RPMI8226 (cell line): ENCODE measurements around the gene ZMAT3.

Experiments used
- DNase-seq: peaks from one replicate; pipeline ENCODE4 v3.0.0-alpha.2; 2015

Gene ZMAT3

DNA sequence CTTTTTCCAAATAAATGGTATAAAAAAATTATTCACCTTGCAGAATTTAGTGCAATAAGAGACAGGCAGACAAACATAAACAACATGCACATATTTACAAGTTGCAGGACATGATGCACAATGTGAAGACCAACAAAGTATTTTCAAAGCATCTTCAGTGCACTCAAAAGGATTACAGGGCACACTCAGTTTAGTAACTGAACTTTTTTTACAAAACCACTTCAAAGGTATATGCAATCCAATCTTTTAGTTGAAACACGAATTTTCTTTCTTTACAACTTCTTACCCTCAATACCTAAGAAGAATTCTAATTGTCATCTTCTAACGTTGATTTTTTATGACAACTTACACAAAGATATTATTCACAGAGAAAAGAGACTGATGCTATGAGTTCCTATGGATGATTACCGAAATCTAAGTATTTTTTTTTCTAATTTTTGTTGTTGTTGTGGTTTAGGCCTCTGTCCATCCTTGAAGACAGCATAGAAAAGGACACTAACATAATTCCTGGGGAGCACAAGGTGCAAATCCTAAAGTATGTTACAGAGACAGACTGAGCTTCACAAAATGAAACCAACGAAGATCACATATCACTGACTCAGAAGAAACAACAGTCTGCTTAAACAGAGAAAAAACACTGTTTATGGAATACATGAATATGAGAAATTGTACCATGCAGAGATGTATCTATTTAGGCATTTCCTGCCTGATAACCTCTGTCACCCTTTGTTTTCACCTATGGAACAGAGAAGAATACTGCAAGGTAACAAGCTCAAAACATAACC, 50.3 kb downstream of the ZMAT3 start:
- no peak for DNase-seq

DNA sequence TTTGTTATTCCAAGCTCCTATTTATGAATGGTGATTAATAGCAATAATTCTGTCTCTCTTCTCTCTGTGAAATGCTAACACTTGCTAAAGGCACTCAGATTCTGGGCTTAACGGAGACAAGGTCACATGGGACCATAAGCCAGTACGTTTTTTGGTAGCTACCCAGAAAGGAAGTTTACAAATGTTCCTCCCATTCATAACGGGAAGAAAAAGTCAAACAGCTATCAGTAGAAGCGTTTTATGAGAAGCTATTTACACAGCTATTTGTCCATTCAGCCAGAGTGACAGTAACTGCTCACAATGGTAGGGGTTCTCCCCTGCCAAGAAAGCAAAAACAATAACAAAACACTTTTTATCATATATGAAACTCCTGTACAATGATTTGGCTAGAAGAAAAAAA, 51.5 kb downstream of the ZMAT3 start:
- DNase-seq = no peak

DNA sequence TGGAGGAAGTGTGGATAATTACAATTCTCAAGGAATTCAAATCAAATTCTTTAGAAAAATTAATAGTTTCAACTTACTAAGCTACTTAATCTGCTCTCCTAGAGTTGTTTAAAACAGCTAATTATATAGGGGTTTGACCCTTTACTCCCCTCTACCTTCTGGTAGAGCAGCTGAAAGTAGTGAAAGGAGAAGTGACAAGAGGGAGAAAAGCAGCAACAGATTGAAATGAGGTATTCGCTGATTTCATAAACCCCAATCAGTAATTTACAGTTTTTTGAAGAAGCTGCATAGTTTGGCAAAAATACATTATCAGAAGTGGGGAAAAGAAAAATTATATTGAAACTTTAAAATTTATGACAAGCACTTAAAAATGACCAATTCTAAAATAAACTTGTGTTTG, 52.8 kb downstream of the ZMAT3 start:
- no peak for DNase-seq

DNA sequence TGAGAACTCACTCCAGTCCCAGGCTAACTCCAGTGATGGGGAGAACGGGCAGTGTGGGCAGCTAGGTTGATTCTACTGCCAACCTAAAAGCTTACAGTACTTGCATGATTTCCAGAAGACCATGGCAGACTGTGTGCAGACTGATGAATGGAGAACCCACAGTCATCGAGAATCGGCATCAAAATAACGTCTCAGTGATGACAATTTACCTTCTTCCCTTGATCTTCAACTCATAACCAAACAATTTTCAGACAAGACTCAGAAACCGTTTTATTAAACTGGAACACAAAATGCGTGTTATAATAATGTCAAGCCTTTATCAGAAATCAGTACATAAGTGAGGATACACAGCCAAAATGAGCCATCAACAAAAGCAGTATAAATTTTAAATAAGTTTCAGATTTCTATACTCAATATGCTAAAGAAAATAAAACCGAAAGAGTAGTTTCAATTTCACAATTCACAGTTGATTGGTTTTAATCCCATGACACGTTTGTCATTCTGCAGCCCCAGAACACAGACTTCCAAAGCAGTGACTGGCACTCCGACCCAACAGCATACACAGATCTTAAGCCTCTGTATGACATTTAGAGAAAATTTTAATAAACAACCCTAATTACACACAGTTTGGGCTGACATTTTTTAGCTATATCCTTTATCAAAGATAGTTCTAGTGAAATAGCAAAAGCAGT, 54.5 kb downstream of the ZMAT3 start:
- no peak for DNase-seq

DNA sequence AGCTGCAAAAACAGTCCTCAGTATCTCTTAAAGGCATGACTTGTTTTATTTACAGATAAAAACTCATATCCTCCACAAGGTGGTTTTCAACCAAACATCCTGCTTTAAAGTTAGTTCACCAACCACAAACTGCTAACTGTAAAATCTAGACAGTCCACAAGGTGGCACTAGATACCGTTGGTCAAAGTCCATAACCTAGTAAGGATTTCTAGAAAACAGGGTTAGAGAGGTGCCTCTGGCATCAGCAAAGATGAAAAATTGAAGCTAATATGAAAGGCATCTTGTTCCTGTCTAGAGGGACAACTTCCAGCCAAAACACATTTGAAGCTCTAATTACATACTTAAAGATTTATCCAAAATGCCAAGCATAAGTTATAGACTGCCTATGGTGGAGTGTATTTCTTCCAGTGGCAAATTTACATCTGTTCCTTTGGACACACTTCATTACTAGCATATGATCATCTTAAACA, 56.0 kb downstream of the ZMAT3 start:
- DNase-seq = peak; percentile 90

DNA sequence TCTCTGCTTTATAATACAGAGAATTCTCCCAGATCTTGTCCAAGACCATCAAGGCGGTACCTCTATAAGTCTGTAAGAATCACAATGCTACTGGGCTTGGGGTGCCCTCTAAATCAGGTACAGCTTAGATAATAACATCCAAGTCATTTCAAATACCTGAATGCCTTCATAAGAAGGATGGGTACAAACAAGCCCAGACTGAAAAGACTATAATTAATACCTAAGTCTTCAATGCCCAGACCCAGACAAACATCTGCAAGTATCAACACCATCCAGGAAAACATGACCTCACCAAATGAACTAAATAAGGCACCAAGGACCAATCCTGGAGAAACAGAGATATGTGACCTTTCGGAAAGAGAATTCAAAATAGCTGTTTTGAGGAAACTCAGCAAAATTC, 65.9 kb downstream of the ZMAT3 start:
- no peak for DNase-seq

DNA sequence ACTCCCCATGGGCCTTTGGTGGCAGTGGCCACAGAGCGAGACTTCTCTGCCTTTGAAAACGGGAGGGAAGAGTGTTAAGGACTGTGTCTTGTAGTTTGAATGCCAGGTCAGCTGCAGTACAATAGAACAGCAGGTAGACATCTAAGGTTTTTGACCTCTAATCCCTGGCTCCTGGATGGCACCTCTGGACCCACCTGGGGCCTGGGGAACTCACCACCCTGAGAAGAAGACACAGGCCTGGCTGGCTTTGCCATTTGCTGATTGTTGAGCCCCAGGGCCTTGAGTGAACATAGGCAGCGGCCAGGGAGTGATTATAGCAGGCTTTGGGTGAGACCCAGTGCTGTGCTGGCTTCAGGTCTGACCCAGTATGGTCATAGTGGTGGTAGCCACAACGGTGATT, 66.4 kb downstream of the ZMAT3 start:
- no peak for DNase-seq

DNA sequence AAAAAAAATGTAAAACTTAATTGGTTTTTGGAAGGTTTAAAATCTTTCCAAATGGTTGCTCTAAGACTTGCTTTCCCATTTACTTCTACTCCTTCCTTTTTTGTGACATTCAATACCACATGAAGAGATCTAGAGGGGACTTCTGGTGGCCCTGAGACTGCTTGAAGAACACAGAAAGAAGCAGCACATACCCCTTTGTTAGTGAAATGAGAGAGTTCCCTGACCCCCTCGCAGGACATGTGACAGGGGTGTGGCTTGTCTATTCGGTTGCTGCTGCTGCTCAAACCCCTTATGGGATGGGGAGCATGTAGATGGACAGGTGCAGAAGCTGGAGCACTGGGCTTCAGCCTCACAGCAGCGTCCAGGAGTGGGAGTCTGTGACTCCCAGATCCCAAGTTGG, 71.0 kb downstream of the ZMAT3 start:
- no peak for DNase-seq

DNA sequence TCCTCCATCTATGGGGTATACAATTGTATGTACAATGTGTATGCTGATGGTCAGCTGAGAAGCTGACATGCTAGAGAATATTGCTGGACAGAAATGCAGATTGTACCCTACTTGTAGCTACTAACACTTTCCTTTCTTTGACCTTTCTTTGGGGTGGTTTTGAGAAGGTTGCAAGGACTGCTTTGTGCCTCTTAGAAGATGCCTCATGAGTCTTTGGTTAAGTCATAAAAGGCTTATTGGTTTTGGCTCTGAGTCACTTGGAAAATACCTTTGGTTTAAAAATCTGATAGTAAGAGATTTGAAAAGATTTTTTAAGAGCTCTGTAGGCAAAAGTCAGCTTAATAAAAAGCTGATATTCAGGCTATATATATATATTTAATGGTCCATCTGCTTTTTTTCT, 71.5 kb downstream of the ZMAT3 start:
- no peak for DNase-seq

DNA sequence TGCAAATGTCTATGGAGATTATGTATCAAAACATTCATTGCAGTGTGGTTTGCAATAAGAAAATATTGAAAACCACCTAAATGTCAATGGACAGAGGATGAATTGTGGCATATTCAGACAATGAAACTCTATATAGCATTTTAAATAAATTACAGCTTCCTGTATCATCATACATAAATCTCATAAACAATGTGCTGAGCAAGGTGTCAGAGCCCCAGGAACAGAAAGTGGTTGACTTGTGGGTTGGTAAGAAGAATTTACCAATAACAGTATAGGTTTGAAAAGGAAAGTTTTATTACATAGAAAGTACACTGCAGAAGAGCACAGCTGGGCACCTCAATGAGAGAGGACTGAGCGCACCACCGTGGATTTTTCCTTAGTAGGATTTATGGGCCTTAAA, 75.2 kb downstream of the ZMAT3 start:
- no peak for DNase-seq

DNA sequence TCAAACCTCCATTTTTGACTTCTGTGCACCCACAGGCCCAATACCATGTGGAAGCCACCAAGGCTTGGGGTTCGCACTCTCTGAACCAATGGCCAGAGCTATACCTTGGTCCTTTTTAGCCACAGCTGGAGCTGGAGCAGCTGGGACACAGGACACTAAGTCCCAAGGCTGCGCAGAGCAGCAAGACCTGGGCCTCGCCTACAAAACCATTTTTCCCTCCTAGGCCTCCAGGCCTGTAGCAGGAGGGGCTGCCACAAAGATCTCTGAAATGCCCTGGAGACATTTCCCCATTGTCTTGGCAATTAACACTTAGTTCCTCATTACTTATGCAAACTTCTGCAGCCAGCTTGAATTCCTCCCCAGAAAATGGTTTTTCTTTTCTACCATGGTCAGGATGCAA, 81.3 kb downstream of the ZMAT3 start:
- DNase-seq = no peak

DNA sequence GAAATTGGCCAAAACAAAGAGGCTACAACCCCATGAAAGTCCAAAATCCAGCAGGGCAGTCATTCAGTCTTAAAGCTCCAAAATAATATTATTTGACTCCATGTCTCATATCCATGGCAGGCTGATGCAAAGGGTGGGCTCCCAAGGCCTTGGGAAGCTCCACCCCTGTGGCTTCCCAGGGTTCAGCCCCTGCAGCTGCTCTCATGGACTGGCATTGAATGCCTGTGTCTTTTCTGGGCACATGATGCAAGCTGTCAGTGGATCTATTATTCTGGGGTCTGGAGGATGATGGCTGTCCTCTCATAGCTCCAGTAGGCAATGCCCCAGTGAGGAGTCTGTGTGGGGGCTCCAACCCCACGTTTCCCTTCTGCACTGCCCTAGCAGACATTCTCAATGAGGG, 81.8 kb downstream of the ZMAT3 start:
- no peak for DNase-seq

DNA sequence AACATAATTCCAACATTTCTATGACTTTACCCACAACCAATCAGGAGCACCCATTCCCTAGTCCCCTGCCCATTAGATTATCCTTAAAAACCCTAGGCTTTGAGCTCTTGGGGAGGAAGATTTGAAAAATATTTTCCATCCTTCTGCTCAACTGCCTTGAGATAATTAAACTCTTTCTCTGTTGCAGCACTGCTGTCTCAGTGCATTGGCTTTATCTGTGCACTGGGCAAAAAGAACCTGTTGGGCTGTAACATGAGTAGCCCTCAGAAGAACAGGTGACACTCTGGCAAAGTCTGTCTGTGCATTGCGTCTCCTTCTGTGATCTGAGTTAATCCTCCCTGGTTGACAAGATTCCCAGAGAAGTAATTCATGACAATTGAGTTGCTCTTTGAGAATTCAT, 83.9 kb downstream of the ZMAT3 start:
- no peak for DNase-seq

DNA sequence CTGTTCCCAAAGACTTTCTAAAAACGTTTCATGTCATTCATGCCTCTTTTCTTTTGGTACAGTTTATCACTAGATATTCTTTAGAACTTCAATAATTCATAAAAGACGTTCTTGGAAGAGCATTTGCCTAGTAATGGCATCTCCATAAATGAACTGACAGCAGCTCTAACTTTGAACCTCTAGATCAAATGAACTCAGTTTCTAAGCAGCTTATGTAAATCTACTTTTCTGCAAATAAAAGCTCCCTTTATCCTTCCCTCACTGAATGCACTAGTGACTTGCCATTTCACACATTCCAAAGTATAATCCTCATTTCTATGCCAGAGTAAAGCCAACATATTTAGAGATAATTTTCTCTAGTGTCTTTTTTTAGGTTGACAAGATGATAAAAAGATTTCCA, 85.2 kb downstream of the ZMAT3 start:
- DNase-seq = no peak

DNA sequence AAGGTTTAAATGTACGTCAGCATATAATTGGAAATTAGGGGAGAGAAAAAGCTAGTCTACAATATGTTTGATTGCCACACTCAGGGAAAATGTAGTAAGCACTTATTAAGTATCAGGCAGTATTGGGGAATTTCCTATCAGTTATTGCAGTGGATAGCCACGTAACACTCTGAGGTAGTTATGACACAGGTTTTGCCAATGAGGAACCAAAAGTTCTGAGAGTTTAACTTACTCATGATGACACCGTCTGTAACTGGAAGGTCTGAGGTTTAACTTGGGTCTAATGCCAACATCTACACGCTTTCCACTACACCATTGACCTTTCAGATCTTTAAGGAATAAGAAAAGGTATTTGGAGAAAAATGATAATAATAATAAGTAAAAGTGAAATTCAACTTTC, 89.5 kb downstream of the ZMAT3 start:
- no peak for DNase-seq

DNA sequence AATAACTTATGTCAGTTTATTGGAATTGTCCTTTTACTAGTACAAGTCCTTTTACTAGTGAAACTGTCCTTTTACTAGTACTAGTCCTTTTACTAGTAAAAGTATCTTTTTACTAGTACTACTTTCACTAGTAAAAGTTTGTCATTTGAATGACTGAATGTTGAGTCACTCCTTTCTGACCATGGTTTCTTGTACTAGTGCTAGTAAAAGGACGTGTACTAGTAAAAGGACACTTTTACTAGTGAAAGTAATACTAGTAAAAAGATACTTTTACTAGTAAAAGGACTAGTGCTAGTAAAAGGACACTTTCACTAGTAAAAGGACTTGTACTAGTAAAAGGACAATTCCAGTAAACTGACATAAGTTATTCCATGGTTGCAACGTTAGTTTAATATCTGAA, 96.3 kb downstream of the ZMAT3 start:
- DNase-seq = no peak

DNA sequence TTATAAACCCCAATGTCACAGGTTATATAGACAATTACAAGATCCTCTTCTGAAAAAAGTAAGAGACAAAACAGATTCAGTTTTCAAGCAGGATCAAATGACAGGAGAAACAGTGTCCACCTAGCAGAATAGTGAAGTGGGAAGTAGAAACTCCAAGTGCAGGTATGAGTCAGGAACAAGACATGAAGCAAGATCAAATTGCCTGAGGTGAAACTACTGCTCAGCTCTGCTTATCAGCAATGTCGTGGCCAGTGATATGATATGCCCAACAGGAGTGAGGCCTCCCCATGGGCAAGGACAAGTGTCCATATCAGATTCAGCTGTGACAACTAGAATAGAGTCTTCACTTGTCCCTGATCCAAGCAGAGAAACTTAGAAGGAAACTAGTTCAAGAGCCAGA, 100.0 kb downstream of the ZMAT3 start:
- DNase-seq = no peak

DNA sequence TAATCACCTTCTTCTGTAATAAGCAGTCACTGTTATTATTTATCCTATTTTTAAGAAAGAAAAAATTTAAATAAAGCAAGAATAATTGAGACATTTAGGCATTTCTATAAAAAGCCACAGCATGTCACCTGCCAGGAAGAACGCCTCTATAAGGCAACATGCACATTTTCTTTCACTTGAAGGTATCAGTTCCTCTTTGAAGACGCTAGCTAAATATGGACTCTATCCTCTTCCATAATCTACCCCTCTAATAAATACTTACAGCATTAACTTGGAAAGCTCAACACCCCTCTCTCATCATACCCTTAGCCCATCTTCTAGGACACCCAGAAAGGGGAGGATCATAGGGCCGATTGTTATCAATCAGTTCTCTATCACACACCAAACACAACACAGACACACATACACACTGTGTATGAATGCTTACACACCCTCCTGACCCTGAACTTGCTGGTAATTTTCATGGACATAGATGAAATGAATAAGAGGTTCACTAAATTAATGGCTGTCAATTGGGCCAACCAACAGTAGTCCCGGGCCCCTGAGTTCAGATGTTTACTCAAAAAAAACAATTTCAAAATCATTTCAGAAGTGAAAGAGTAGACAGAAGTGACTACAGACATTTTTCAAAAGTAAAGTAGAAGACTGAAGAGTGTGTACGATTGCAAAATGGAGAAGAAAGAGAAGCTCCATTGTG, 102.5 kb downstream of the ZMAT3 start:
- peak; percentile 80 for DNase-seq
